ENCODE data around the gene TRNP1. TPM values are rescaled to one million over a fixed set of nuclear protein-coding genes. Genes with fewer than 3 reads are reported as not detected.

TRNP1 gene
- total and polyA plus RNA-seq, 3 donors from 2014 or later = 4.3 to 7.7 (median 5.7) TPM

- H3K9me3 ChIP-seq = no peaks in the 10 kb centered on the region
- intact Hi-C loops (cut with DNase I; ENCODE audit: low total_unique reads) = no loop called here
- no peak for TF ChIP-seq POLR2A (IDR thresholded peaks at IDR 0.05)
- no peak for TF ChIP-seq CTCF (IDR thresholded peaks at IDR 0.05)
- no peak overlapping the region for H3K27ac ChIP-seq
- no peaks in the 10 kb centered on the region for H3K4me1 ChIP-seq
- no peaks in the 10 kb centered on the region for H3K27me3 ChIP-seq
- 91 to 97% methylated on average over 3 of the region's 3 CpGs for WGBS, 2 donors
- no peak overlapping the region for H3K4me3 ChIP-seq
- no peaks in the 10 kb centered on the region for H3K36me3 ChIP-seq (ENCODE audit: low read depth, missing control alignments)
- DNase-seq = no peak
These were observed 16.6 kb upstream of the TRNP1 start for GRCh38 chr1:26976621-26977510.

GRCh38 chr1:26978901-26979300 lies 14.6 kb upstream of the TRNP1 start:
- DNase-seq = no peak
- Histone ChIP-seq H3K4me3 (no peak overlapping the region), H3K27ac (no peak overlapping the region), H3K4me1 (no peaks in the 10 kb centered on the region), H3K9me3 (no peaks in the 10 kb centered on the region), H3K27me3 (no peaks in the 10 kb centered on the region), H3K36me3 (ENCODE audit: low read depth, missing control alignments) (no peaks in the 10 kb centered on the region)
- intact Hi-C loops (cut with DNase I; ENCODE audit: low total_unique reads) = no loop called here
- TF ChIP-seq CTCF (IDR thresholded peaks at IDR 0.05) = no peak
- no peak for TF ChIP-seq POLR2A (IDR thresholded peaks at IDR 0.05)
- WGBS, 2 donors = 71 to 77% methylated on average over 2 of the region's 2 CpGs

GRCh38 chr1:26981146-26981846 lies 12.2 kb upstream of the TRNP1 start:
- whole genome bisulfite sequencing, 2 donors = 78 to 83% methylated on average over 3 of the region's 3 CpGs
- Histone ChIP-seq H3K36me3 (ENCODE audit: low read depth, missing control alignments) (no peaks in the 10 kb centered on the region), H3K27ac (no peak overlapping the region), H3K4me1 (no peaks in the 10 kb centered on the region), H3K4me3 (no peak overlapping the region), H3K9me3 (no peaks in the 10 kb centered on the region), H3K27me3 (no peaks in the 10 kb centered on the region)
- DNase-seq = no peak
- intact Hi-C loops (cut with DNase I; ENCODE audit: low total_unique reads) = no loop called here
- no peak for TF ChIP-seq CTCF (IDR thresholded peaks at IDR 0.05)
- no peak for TF ChIP-seq POLR2A (IDR thresholded peaks at IDR 0.05)

- no peak overlapping the region for H3K27ac ChIP-seq
- WGBS, 2 donors = 60 to 80% methylated on average over 5 of the region's 5 CpGs
- H3K36me3 ChIP-seq (ENCODE audit: low read depth, missing control alignments) = no peaks in the 10 kb centered on the region
- H3K27me3 ChIP-seq = no peaks in the 10 kb centered on the region
- H3K4me3 ChIP-seq = no peak overlapping the region
- H3K9me3 ChIP-seq = no peaks in the 10 kb centered on the region
- no peaks in the 10 kb centered on the region for H3K4me1 ChIP-seq
- TF ChIP-seq CTCF (IDR thresholded peaks at IDR 0.05) = no peak
- no peak for TF ChIP-seq POLR2A (IDR thresholded peaks at IDR 0.05)
- intact Hi-C loops (cut with DNase I; ENCODE audit: low total_unique reads) = no loop called here
- DNase-seq = no peak
These were observed 9.6 kb upstream of the TRNP1 start for GRCh38 chr1:26983863-26984262.

All from testis (tissue), 3 donors.